Stimulated activated CD8-positive, alpha-beta memory T cell treated with anti-CD3 and anti-CD28 coated beads, Interleukin-15, amount 100 ng/mL, for 4 hours (primary cell): ENCODE data around the gene TNRC6C.

Source experiments
- DNase-seq, 2 donors: peaks; one replicate each; pipeline ENCODE4 v3.0.0-alpha.2; 2020; ENCODE audit warnings: low read depth in 2 of 2

The TNRC6C gene

DNA sequence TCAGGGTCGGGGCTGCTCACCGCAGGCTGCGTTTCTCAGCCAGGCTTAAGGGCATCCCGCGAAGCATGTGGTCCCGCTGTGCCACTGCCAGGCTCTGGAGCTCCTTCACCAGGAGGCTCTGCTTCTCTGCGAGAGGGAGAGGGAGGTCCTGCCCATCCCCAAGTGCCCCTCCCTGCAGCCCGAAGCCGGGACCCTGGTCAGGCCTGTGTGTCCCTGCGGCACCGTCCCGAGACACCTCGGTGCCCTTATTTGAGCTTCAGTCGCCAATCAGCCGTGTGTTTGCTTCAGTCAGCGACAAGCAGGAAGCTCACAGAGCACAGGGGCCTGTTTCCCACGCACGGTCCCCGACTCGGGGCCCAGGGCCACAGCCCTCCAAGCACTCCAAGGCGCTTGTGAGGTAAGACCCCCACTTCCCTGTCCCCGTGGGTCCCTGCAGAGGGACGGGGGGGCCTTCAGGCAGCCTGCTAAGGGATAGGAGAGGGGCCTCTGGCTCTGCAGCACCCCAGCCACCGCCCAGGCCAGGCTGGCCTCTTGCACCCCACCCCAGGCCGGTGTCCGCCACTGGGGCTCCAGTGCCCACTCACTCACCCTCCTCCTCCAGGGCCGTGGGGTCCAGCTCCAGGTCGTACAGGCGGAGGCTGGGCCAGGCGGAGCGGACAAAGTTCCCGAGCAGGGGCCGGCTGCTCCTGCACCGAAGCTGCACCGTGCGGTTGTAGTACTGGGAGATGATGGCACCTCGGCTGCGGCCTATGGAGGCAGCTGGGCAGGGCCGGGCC, 166.8 kb downstream of the TNRC6C start:
- DNase-seq = no peak

DNA sequence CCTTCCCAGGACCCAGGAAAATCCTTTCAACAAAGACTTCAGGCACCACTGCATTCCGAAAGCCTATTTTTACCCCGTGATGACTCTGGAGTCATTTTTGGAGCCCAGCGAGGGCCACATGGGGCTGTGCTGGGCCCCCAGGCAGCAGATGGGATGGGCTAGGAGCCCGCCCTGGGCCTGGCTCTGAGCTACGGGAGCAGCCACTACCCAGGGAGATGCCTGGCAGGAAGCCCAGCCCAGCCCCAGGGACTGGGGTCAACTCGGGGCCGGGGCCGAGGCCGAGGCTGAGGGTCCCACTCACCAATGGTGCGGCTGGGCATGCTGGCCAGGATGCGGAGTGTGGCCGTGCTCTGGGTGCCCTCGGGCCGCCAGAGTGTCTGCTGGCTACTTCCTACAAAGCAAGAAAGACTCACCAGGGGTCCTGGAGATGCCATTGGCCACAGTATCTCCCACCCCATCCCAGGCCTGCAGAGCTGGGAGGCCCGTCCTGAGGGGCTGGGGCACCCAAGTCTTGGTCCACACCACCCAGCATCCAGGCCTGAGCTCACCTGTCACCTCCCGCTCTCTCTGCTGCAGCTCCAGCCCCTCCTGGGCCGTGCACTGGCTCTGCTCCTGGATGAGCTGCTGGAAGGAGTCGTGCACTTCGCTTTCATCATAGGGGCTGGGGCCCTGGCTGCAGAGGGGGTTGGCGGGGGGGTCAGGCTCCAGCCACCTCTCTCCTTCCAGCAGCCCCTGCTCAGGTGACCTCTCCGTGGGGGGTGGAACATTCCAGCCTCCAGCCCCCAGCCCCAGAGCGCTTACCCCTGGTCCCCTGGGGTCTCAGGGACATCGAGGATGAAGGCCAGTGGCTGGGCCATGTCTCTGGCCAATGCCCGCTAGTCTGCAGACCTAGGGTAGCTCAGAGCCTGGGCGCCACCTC, 167.7 kb downstream of the TNRC6C start:
- no peak for DNase-seq

DNA sequence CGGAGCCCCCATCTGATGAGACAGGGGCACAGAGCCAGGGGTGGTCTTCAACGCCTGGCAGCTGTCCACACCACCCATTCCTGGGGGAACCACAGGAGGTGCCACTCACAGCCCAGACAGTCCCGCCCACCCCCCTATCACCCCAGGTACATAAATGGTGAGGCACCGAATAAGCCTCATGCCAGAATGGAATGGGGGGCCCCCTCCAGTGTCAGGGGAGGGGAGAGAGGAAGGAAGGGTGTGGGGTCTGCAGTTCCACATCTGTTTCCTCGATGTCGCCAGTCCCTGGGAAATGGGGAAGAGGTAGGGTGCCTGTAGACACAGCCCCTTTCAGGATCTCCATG, 168.4 kb downstream of the TNRC6C start:
- DNase-seq = no peak

DNA sequence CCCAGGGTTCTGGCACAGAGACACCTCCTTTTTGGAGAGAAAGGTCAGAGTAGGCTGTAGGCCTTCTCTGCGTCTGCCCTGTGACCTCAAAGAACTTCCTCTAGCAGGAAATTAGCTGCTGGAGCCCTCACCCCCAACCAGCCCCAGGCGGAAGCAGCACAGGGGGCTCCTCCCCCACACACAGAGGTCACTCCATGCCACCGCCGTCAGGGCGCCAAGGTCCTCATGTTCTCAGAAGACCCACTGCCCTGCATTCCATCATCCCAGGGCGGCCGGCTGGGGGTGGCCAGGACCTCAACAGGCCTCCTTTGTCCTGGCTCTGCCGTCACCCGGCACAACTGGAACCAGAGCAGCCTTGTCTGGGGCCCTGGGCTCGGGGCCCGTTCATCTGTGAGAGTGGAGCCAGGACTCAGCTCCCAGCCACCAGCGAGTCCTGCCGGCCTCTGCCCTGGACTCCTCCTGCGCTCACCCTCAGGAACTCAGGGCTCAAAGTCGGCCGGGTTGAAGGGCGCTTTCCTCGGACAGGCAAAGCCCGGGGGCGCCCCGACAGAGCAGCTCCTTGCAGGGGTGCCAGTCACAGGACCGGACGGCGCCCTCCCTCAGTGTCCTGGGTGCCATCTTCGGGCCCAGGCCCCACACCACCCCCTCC, 168.9 kb downstream of the TNRC6C start:
- DNase-seq = no peak

DNA sequence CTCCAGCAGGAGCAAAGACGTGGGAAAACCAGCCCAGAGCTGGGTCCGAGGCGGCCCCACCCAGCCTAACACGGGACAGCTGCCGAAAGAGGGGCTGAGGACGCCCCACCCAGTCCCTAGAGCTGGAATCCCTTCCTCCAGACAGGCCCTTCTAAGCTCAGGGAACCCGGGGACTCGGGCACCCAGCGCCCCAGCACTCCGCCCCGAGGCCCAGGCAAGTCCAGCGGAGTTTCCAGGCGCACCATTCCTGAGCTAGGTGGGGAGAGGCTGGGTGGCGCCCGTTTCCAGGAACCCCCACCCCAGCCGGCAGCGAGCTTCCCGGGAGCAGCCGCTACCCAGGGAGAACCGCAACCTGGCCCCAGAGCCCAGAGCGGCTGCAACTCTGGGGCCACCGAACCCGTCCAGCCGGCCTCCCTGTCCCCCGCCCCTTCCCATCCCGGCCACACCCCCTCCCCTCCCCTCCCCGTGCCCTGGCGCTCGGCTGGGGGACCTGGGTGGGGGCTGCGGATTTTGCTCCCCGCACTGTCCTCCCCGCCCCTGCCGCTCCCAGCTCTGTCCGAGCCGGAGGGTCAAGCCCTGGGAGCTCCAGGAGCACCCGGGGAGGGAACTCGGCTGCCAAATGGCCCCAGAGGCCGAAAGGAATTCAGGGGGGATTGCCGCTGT, 169.5 kb downstream of the TNRC6C start:
- DNase-seq = no peak

GRCh38 chr17:78128551-78129350, 170.2 kb downstream of the TNRC6C start, which contains the start of gene TMC6:
Gene TMC6 (minus strand): TSS chr17:78128755. CDS start chr17:78126832, 1,923 bp downstream.
- no peak for DNase-seq

DNA sequence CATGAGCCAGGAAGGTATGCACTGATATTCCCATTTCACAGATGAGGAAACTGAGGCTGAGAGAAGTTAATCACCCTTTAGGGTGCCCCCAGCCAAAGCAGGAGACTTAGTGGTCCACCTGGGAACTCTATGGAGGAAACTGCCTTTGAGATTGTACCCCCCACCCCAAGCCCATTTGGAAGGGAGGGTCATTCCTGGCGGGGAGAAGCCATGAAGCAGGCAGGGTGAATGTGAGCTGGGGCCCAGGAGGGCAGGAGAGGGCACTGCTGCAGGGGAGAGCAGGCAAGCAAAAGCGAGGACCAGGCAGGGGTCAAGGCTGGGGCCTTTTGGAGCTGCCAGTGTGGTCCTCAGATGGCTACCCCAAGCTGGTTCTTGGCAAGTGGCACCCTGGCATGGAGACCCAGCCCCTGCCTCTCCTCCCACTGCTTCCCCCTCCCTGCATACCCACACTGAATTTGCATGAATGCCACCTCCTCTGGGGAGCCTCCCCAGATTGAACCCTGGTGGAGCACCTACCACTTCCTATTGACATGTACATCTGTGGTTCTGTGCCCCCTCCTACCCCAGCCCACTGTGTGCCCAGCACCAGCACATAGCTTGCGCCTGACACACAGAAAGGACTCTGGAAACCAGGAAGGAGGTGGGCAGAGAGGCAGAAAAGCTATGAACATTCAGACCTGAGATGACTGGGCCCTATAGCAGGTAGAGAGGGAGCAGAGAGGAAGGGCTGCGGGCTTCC, 171.0 kb downstream of the TNRC6C start:
- DNase-seq = no peak

DNA sequence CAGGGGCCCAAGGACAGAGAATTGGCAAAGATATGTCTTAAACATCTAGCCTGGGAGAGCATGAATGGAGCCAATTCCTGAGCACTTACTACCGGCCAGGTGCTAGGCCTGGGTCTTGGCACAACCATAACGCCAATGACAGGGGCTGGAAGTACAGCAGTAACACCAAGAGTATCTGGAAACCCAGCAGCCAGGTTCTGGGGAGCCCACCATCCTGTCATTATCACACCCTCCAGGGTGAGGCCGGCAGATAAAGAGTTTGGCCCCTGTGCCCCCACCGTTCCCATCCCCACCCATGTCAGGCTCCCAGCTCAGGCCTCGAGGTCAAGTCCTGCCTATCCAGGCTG, 171.6 kb downstream of the TNRC6C start:
- no peak for DNase-seq

GRCh38 chr17:78130437-78131101, 172.1 kb downstream of the TNRC6C start, which contains the start of gene TMC8:
Gene TMC8 (plus strand): TSS chr17:78130771. CDS start chr17:78131589, 818 bp downstream.
- DNase-seq = no peak

- DNase-seq = peak; percentile 68 to 74
Observed at GRCh38 chr17:78131172-78132083, 172.9 kb downstream of the TNRC6C start.

GRCh38 chr17:78132084-78132676, 173.7 kb downstream of the TNRC6C start:
- peak in 1 of 2 donors; percentile 59 for DNase-seq

GRCh38 chr17:78132767-78133178, 174.3 kb downstream of the TNRC6C start:
- DNase-seq = no peak

DNA sequence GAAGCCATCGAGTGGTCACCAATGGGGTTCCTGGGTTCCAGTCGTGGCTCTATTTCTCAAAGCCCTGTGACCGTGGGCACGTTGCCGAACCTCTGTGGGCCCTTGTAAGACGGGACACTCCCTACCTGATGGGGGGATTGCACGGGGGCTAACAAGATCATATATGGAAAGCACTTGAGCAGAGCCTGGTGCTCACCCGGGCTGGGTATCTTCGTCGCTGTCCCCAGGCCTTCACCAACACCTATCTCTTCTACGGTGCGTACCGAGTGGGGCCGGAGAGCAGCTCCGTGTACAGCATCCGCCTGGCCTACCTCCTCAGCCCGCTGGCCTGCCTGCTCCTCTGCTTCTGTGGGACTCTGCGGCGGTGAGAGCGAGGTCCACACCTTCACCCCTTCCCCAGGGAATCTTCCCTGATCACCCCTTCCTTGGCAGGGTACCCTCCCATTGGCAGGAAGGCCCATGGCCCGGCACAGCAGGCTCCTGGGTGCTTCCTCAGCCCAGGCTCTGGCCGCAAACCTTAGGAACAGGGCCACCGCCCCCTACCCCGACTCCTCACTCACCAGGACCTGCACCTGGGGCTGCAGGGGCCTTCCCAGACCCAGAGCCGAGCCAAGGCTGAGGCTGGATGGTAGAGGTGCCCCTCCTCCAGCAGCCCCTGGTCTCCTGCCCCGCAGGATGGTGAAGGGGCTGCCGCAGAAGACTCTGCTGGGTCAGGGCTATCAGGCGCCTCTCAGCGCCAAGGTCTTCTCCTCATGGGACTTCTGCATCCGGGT, 174.9 kb downstream of the TNRC6C start:
- no peak for DNase-seq

DNA sequence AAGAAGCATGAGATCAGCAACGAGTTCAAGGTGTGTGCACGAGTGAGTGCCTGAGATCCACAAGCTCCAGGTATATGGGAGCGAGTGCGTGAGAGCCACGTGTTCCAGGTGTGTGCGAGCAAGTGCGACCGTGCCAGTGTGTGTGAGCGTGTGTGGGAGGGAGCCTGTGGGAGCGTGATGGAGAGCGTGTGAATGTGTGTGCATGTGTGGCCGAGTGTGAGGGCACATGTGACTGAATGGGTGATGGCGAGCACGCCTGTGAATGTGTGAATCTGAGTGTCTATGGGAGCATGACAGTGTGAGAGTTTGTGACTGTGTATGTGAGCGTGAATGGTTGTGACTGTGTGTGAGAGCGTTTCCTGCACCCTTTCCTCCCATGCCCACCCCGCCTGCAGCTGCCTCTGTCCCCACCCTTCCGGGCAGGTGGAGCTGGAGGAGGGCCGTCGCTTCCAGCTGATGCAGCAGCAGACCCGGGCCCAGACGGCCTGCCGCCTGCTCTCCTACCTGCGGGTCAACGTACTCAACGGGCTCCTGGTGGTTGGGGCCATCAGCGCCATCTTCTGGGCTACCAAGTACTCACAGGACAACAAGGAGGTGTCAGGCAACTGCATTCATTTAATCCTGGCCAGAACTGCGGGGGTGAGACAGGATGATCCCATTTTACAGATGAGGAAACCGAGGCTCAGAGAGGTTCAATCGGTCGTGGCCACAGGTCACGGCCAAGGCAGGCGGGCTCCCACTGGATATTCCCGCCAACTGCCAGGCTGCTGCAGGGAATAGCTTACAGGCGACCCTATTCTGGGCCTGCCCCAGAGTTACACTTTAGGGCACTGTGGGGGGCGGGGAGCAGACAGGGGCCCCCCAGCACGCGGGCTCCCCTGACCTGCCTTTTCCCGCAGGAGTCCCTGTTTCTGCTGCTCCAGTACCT, 175.7 kb downstream of the TNRC6C start:
- DNase-seq = no peak

DNA sequence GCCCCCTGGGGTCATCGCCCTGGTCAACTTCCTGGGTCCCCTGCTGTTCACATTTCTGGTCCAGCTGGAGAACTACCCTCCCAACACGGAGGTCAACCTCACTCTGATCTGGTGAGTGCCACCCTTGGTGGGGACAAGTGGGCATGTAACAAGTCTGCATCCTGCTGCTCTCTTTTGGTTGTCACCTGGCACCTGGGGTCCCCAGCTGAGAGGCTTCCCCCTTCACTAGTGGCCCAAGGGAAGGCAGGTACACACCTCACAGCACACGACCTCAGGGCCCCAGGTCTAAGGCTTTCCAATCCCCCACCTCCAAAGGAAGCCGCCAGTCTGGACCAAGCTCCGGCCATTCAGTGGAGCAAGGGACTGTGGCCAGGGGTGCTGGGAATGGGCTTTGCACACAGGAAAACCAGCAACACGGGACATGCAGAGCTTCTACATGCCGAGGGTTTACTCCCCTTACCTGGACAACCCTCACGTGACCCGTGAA, 176.4 kb downstream of the TNRC6C start:
- no peak for DNase-seq

DNA sequence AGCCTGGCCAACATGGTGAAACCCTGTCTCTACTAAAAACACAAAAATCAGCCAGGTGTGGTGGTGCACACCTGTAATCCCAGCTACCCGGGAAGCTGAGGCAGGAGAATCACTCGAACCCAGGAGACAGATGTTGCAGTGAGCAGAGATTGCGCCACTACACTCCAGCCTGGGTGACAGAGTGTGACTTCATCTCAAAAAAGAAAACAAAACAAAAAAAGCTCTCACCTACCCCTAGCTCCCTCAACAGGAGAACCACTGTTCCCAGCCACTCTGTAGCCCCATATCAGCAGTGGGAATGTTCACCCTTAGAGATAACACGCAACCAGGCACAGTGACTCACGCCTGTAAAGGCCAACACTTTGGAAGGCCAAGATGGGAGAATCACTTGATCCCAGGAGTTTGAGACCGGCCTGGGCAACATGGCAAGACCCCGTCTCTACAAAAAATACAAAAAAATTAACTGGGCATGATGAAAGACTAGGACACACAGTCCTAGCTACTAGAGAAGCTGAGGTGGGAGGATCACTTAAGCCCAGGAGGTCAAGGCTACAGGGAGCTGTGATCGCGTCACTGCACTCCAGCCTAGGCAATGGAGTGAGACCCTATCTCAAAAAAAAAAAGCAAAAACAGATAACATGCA, 177.5 kb downstream of the TNRC6C start:
- no peak for DNase-seq
